Measurements from ENCODE around the gene EXOC1L. TPM values are rescaled to one million over a fixed set of nuclear protein-coding genes. Genes with fewer than 3 reads are reported as not detected.

EXOC1L gene
- total and polyA plus RNA-seq, 2 donors from 2014 or later: not detected

GRCh38 chr4:55807556-55807955, 12.0 kb upstream of the EXOC1L start:
- H3K27ac ChIP-seq (ENCODE audit: low read depth in 2 of 2, low read length in 2 of 2): no peak overlapping the region
- FAIRE-seq: no peak
- no peak for DNase-seq

GRCh38 chr4:55808186-55808585, 11.4 kb upstream of the EXOC1L start:
- H3K4me3 ChIP-seq (ENCODE audit: low read length in 3 of 3): no peak overlapping the region
- no peak for DNase-seq
- H3K27me3 ChIP-seq (ENCODE audit: control insufficient read depth, insufficient read depth, low read length): no peaks in the 10 kb centered on the region
- FAIRE-seq: no peak
- no peaks in the 10 kb centered on the region for H3K36me3 ChIP-seq (ENCODE audit: control insufficient read depth in 2 of 3, insufficient read depth in 3 of 3, low read length in 3 of 3)
- H3K9me3 ChIP-seq (ENCODE audit: control insufficient read depth in 2 of 3, insufficient read depth in 1 of 3, low read length in 3 of 3): no peaks in the 10 kb centered on the region
- TF ChIP-seq CTCF (IDR thresholded peaks at IDR 0.05; ENCODE audit: borderline replicate concordance, extremely low read depth, insufficient read depth): no peak
- H3K9ac ChIP-seq (ENCODE audit: low read length in 3 of 3): no peak overlapping the region
- H3K27ac ChIP-seq (ENCODE audit: low read depth in 2 of 2, low read length in 2 of 2): no peak overlapping the region
- H3K4me1 ChIP-seq (ENCODE audit: control insufficient read depth in 2 of 3, insufficient read depth in 2 of 3, low read depth in 1 of 3, low read length in 3 of 3): no peaks in the 10 kb centered on the region
- intact Hi-C loops (cut with DNase I): no loop called here

More at GRCh38 chr4:55807556-55807955, 12.0 kb upstream of the EXOC1L start:
- TF ChIP-seq CTCF (IDR thresholded peaks at IDR 0.05; ENCODE audit: borderline replicate concordance, extremely low read depth, insufficient read depth): no peak
- H3K36me3 ChIP-seq (ENCODE audit: control insufficient read depth in 2 of 3, insufficient read depth in 3 of 3, low read length in 3 of 3): no peaks in the 10 kb centered on the region
- no peaks in the 10 kb centered on the region for H3K4me1 ChIP-seq (ENCODE audit: control insufficient read depth in 2 of 3, insufficient read depth in 2 of 3, low read depth in 1 of 3, low read length in 3 of 3)
- no peak overlapping the region for H3K9ac ChIP-seq (ENCODE audit: low read length in 3 of 3)
- H3K27me3 ChIP-seq (ENCODE audit: control insufficient read depth, insufficient read depth, low read length): no peaks in the 10 kb centered on the region
- H3K4me3 ChIP-seq (ENCODE audit: low read length in 3 of 3): no peak overlapping the region
- H3K9me3 ChIP-seq (ENCODE audit: control insufficient read depth in 2 of 3, insufficient read depth in 1 of 3, low read length in 3 of 3): no peaks in the 10 kb centered on the region
- intact Hi-C loops (cut with DNase I): no loop called here

GRCh38 chr4:55808632-55809031, 11.0 kb upstream of the EXOC1L start:
- no peak overlapping the region for H3K9ac ChIP-seq (ENCODE audit: low read length in 3 of 3)
- H3K36me3 ChIP-seq (ENCODE audit: control insufficient read depth in 2 of 3, insufficient read depth in 3 of 3, low read length in 3 of 3): no peaks in the 10 kb centered on the region
- no peak overlapping the region for H3K4me3 ChIP-seq (ENCODE audit: low read length in 3 of 3)
- no peaks in the 10 kb centered on the region for H3K27me3 ChIP-seq (ENCODE audit: control insufficient read depth, insufficient read depth, low read length)
- DNase-seq (no peak), FAIRE-seq (no peak)
- no peaks in the 10 kb centered on the region for H3K9me3 ChIP-seq (ENCODE audit: control insufficient read depth in 2 of 3, insufficient read depth in 1 of 3, low read length in 3 of 3)
- no peaks in the 10 kb centered on the region for H3K4me1 ChIP-seq (ENCODE audit: control insufficient read depth in 2 of 3, insufficient read depth in 2 of 3, low read depth in 1 of 3, low read length in 3 of 3)
- H3K27ac ChIP-seq (ENCODE audit: low read depth in 2 of 2, low read length in 2 of 2): no peak overlapping the region
- intact Hi-C loops (cut with DNase I): no loop called here
- TF ChIP-seq CTCF (IDR thresholded peaks at IDR 0.05; ENCODE audit: borderline replicate concordance, extremely low read depth, insufficient read depth): no peak

GRCh38 chr4:55817691-55818090, 1.9 kb upstream of the EXOC1L start:
- no peak for FAIRE-seq
- intact Hi-C loops (cut with DNase I): no loop called here
- no peaks in the 10 kb centered on the region for H3K36me3 ChIP-seq (ENCODE audit: control insufficient read depth in 2 of 3, insufficient read depth in 3 of 3, low read length in 3 of 3)

More at GRCh38 chr4:55817691-55818090, 1.9 kb upstream of the EXOC1L start:
- H3K9ac ChIP-seq (ENCODE audit: low read length in 3 of 3): no peak overlapping the region
- H3K4me1 ChIP-seq (ENCODE audit: control insufficient read depth in 2 of 3, insufficient read depth in 2 of 3, low read depth in 1 of 3, low read length in 3 of 3): peaks cover 0 to 2% (median 0%) of the 10 kb centered on the region in 3 donors
- H3K9me3 ChIP-seq (ENCODE audit: control insufficient read depth in 2 of 3, insufficient read depth in 1 of 3, low read length in 3 of 3): no peaks in the 10 kb centered on the region
- no peak for TF ChIP-seq CTCF (IDR thresholded peaks at IDR 0.05; ENCODE audit: borderline replicate concordance, extremely low read depth, insufficient read depth)
- H3K4me3 ChIP-seq (ENCODE audit: low read length in 3 of 3): no peak overlapping the region
- H3K27me3 ChIP-seq (ENCODE audit: control insufficient read depth, insufficient read depth, low read length): no peaks in the 10 kb centered on the region
- DNase-seq: no peak
- H3K27ac ChIP-seq (ENCODE audit: low read depth in 2 of 2, low read length in 2 of 2): no peak overlapping the region
